ENCODE data around the gene ZNF189. TPM values are rescaled to one million over a fixed set of nuclear protein-coding genes. Genes with fewer than 3 reads are reported as not detected.

Gene ZNF189
- total RNA-seq, 3 donors from 2014 or later: 13.1 to 27.9 (median 17.7) TPM

DNA sequence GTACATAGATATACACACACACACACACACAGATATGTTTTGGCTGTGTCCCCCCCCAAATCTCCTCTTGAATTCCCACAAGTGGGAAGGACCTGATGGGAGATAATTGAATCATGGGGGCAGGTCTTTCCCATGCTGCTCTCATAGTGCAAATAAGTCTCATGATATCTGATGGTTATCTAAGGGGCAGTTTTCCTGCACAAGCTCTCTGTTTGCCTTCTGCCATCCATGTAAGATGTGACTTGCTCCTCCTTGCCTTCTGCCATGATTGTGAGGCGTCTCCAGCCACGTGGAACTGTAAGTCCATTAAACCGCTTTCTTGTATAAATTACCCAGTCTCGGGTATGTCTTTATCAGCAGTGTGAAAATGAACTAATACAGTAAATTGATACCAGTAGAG, 52.8 kb downstream of the ZNF189 start:
- Histone ChIP-seq H3K9me3 (no peaks in the 10 kb centered on the region), H3K4me1 (ENCODE audit: low read depth) (peaks cover 4% of the 10 kb centered on the region), H3K36me3 (ENCODE audit: low read depth) (no peaks in the 10 kb centered on the region), H3K4me3 (no peak overlapping the region)
- intact Hi-C loops (cut with DNase I, micrococcal nuclease): no loop called here
- TF ChIP-seq, protein P1, sequence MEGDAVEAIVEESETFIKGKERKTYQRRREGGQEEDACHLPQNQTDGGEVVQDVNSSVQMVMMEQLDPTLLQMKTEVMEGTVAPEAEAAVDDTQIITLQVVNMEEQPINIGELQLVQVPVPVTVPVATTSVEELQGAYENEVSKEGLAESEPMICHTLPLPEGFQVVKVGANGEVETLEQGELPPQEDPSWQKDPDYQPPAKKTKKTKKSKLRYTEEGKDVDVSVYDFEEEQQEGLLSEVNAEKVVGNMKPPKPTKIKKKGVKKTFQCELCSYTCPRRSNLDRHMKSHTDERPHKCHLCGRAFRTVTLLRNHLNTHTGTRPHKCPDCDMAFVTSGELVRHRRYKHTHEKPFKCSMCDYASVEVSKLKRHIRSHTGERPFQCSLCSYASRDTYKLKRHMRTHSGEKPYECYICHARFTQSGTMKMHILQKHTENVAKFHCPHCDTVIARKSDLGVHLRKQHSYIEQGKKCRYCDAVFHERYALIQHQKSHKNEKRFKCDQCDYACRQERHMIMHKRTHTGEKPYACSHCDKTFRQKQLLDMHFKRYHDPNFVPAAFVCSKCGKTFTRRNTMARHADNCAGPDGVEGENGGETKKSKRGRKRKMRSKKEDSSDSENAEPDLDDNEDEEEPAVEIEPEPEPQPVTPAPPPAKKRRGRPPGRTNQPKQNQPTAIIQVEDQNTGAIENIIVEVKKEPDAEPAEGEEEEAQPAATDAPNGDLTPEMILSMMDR (IDR thresholded peaks at IDR 0.05): no peak
- ATAC-seq (no peak), DNase-seq (no peak)

DNA sequence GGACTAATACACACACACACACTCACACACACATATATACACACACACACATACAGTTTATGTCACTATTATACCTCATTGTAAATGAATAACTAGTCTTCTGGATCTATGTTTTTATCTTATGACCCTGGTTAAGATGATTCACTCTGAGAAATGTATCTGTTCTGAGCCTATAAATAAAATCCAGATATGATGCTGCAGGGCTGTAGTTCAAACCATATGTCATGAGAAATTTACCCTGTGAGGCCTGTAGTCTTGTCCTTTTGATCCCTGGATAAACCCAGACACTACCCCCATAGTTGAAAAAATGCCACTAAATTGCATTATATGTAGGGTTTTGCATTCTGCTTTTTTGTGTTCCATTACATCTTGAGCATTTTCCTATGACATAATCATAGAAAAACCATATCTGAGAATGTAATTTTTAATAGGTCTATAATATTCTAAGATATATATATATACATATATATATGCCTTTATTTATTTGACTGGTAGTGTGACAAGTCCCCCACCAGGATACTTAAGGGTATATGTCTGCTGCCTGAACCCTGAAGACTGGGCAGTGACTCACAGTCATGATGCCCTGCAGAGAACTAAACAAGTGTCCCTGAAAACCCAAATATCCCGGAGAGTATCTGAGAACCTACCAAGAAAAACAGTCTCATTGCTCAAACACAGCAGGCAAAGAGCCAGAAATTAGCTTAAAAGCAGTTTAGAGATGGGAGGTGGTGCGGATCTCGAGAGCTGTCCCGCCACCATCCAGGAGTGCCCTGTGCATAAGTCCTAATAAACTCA, 55.3 kb downstream of the ZNF189 start:
- DNase-seq (no peak), ATAC-seq (peak; percentile 23)
- H3K4me1 ChIP-seq (ENCODE audit: low read depth): peaks cover 4% of the 10 kb centered on the region
- no peak overlapping the region for H3K4me3 ChIP-seq
- H3K9me3 ChIP-seq: no peaks in the 10 kb centered on the region
- TF ChIP-seq, protein P1 (IDR thresholded peaks at IDR 0.05): no peak
- no peaks in the 10 kb centered on the region for H3K36me3 ChIP-seq (ENCODE audit: low read depth)
- intact Hi-C loops (cut with DNase I, micrococcal nuclease): no loop called here

DNA sequence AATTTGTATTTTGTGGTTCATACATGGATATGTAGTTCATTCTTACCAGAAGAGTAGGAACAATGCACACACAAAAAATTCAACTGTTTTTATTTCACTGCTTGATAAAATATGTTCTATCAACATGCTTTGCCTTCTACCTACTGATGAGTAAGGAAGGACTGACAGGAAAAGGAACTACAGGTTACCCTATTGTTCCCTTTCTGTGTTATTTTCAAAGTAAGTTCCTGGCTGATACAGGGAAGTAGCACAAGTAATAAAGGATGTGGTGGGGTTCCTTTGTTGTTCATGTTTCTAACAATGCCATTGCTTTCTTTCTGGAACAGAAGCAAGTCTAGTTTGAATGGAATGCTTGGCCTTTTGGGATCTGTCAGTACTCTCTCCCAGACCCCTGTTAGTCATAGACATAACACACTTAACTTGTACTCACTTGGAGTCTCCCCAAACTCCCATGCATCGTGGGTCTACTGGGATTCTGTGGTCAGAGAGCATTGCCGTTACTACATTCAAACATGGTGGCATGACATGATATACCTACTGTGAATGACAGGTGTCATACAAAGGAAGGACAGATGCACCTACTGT, 57.1 kb downstream of the ZNF189 start:
- no peaks in the 10 kb centered on the region for H3K4me1 ChIP-seq (ENCODE audit: low read depth)
- no peaks in the 10 kb centered on the region for H3K36me3 ChIP-seq (ENCODE audit: low read depth)
- no peak for ATAC-seq
- no peaks in the 10 kb centered on the region for H3K9me3 ChIP-seq
- H3K4me3 ChIP-seq: no peak overlapping the region
- intact Hi-C loops (cut with DNase I, micrococcal nuclease): no loop called here
- TF ChIP-seq, protein P1 (IDR thresholded peaks at IDR 0.05): no peak
- no peak for DNase-seq

DNA sequence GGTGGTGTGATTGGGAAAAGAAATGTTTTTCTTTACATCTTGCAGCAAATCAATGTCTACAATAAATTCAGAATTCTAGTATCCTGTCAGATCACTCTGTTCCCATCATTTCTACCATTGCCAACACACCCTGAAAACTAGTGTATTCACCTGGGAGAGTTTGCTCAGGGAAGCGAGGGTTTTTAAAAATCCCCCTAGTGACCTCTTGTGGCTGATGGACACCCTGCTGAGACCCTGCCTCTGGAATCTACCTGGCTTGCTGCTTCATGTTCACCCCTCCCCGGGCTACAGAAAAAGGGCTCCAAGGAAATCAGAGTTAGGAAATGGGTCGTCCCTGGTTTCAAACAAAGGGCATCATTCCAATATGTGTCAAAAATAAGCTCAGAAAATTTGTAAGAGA, 58.4 kb downstream of the ZNF189 start:
- TF ChIP-seq, protein P1 (IDR thresholded peaks at IDR 0.05): no peak
- no peak for DNase-seq

DNA sequence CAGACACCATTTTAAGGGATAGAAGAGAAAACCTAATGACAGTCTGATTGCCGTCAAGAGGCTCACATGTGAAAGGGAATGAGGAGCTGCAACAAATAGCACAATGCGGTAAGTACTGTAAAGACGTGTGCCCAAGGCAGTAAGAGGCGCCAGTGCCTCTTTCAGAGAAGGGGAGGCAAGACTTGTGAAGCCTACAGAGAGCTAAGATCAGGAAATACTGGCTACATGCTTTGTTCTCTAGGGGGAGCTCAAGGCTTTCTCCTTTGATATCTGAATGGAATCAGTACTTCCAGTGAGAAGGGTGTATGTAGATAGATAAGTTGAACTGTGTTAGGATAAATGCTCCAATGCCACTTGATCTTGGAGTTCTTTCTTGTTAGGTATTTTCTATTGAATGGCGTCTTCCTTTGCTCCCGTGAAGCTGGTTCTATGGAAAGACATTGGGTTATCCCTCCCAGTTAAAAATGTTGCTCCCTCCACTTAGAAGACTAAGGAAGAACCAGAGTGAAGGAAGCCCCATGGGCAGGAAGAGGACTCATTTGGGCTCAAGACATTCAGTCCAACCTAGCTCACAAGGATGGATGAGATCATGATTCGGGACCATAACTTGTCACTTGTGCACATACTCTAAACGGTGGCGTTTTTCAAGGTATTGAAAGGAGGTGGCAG, 60.4 kb downstream of the ZNF189 start:
- DNase-seq: peak in 1 of 3 donors; percentile 68
- peak; percentile 97 for ATAC-seq
- intact Hi-C loops (cut with DNase I, micrococcal nuclease): loop anchor here in 1 of 2 donors (1.0 kb wide), 1 partner anchor 71 kb away; no protein-coding TSS in a partner anchor

More for the DNA sequence above, 58.4 kb downstream of the ZNF189 start:
- H3K4me1 ChIP-seq (ENCODE audit: low read depth): no peaks in the 10 kb centered on the region
- H3K36me3 ChIP-seq (ENCODE audit: low read depth): no peaks in the 10 kb centered on the region
- no peaks in the 10 kb centered on the region for H3K9me3 ChIP-seq
- intact Hi-C loops (cut with DNase I, micrococcal nuclease): no loop called here
- H3K4me3 ChIP-seq: no peak overlapping the region
- ATAC-seq: no peak

More for the DNA sequence above, 60.4 kb downstream of the ZNF189 start:
- Histone ChIP-seq H3K4me1 (ENCODE audit: low read depth) (no peaks in the 10 kb centered on the region), H3K9me3 (no peaks in the 10 kb centered on the region), H3K4me3 (no peak overlapping the region), H3K36me3 (ENCODE audit: low read depth) (no peaks in the 10 kb centered on the region)
- TF ChIP-seq, protein P1 (IDR thresholded peaks at IDR 0.05): peak; percentile 26

Other genes starting within 250 kb of the ZNF189 start
- gene BAAT, start 13.8 kb upstream of the ZNF189 start, total RNA-seq: under 1 TPM in 1 of 3 donors, not detected in 2; 0.14 TPM
- 10 to 100 TPM in 1 of 3 donors, 1 to 10 TPM in 2; 8.2 to 11.0 (median 8.4) TPM for gene MRPL50, start 233 bp upstream of the ZNF189 start, total RNA-seq
- 10 to 100 TPM in 1 of 3 donors, 1 to 10 TPM in 2; 1.6 to 13.8 (median 3.0) TPM for gene ALDOB, start 36.9 kb downstream of the ZNF189 start, total RNA-seq
- gene RNF20, start 135.0 kb downstream of the ZNF189 start, total RNA-seq: 10 to 100 TPM; 37.8 to 58.9 (median 41.7) TPM
- gene PPP3R2, start 196.1 kb downstream of the ZNF189 start, total RNA-seq: not detected

Measured in mucosa of descending colon (tissue), 3 donors.